ENCODE results near the gene EID3. TPM values are rescaled to one million over a fixed set of nuclear protein-coding genes. Genes with fewer than 3 reads are reported as not detected.

The EID3 gene
- total and polyA plus RNA-seq, 2 experiments from 2014 or later, result 3.3 to 3.4 TPM

- H4K20me1 ChIP-seq (replicated peaks; ENCODE audit: insufficient read depth), result peaks cover 4% of the 10 kb centered on the region
Measured at GRCh38 chr12:104353012-104353981, 49.8 kb downstream of the EID3 start.

More at GRCh38 chr12:104353012-104353981, 49.8 kb downstream of the EID3 start:
- Histone ChIP-seq H3K4me3 (no peak overlapping the region), H2AFZ (no peak overlapping the region), H3K79me2 (replicated peaks; ENCODE audit: insufficient read depth) (peaks cover 6% of the 10 kb centered on the region; the same call in 1 of the 2 replicates), H3K4me1 (ENCODE audit: insufficient read depth) (peaks cover 35% of the 10 kb centered on the region), H3K27ac (ENCODE audit: low read depth) (no peak overlapping the region), H3K36me3 (ENCODE audit: insufficient read depth) (peaks cover 6% of the 10 kb centered on the region; the same call in 1 of the 2 replicates), H3F3A (replicated peaks; ENCODE audit: low read depth) (no peaks in the 10 kb centered on the region), H3K27me3 (ENCODE audit: insufficient read depth) (no peaks in the 10 kb centered on the region), H3K9me2 (ENCODE audit: insufficient read depth) (no peaks in the 10 kb centered on the region), H3K4me2 (no peak overlapping the region)
- peaks cover 30% of the 10 kb centered on the region for H3K36me3 Mint-ChIP-seq (ENCODE audit: low read depth)
- DNase-seq (ENCODE audit: low spot score) (no peak), ATAC-seq (no peak)
- peaks cover 29% of the 10 kb centered on the region for H3K4me1 Mint-ChIP-seq
- TF ChIP-seq POLR2AphosphoS5 (IDR thresholded peaks at IDR 0.05; ENCODE audit: low read depth) (no peak), EZH2phosphoT487 (IDR thresholded peaks at IDR 0.05; ENCODE audit: unreplicated experiment) (no peak), REST (IDR thresholded peaks at IDR 0.05; ENCODE audit: unreplicated experiment) (no peak), ZNF462 (CRISPR knock-in tag; IDR thresholded peaks at IDR 0.05) (no peak), ZNF114 (CRISPR knock-in tag; IDR thresholded peaks at IDR 0.05) (no peak), NANOG (IDR thresholded peaks at IDR 0.05; ENCODE audit: borderline replicate concordance) (no peak), STAT1 (IDR thresholded peaks at IDR 0.05; ENCODE audit: unreplicated experiment) (no peak), ZNF331 (CRISPR knock-in tag; IDR thresholded peaks at IDR 0.05; ENCODE audit: low read depth) (no peak), JUNB (IDR thresholded peaks at IDR 0.05; ENCODE audit: unreplicated experiment) (no peak), CTCF (conservative IDR thresholded peaks at IDR 0.05; ENCODE audit: low read depth in 2 of 2) (no peak), ETS1 (IDR thresholded peaks at IDR 0.05) (no peak), EZH2 (IDR thresholded peaks at IDR 0.05; ENCODE audit: low read depth, unreplicated experiment) (no peak), CREB1 (CRISPR knock-in tag; IDR thresholded peaks at IDR 0.05; ENCODE audit: low read depth) (no peak)
- H3K9me3 Mint-ChIP-seq, result no peaks in the 10 kb centered on the region
- peaks cover 9% of the 10 kb centered on the region for H3K27me3 Mint-ChIP-seq (ENCODE audit: insufficient read depth, low read depth, poor library complexity)
- no peak overlapping the region for H3K27ac Mint-ChIP-seq
- no peak overlapping the region for H3K4me3 Mint-ChIP-seq

Measured in GM23338 (cell line).